MM.1S (cell line): Measurements from ENCODE around the gene ZNF804A.

Experiments
- EZH2 ChIP-seq: fragments of 300-600 bp; sonication (generic); optimal IDR thresholded peaks from 2 replicates; pipeline ENCODE3; 2017; ENCODE audit warnings: low read depth, mild to moderate bottlenecking, antibody characterized with exemption, low read length, mixed read lengths
- TF ChIP-seq, protein P1 (sequence below): fragments of 300-600 bp; sonication (generic); IDR thresholded peaks from 2 replicates; pipeline ENCODE4 v1.5.1; 2016; ENCODE audit warnings: antibody characterized with exemption, low read length, mixed read lengths

DNA sequence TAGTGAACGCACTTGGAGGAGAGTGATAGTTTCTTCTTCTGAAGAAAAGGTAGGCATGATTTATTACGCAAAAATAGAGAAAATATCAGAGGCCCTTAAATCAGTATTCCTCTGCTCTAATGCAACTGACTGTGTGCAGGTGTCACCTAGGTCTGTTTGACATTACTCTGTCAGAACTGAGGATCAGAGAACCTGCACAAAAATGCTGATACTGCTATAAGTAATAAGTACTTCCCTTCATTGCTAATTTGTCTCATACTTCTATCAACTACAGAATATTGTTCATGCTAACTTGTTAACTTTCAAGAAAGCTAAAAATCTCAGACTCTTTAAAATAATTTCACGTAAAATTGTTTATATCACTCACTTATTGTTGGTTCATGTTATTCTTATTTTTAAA is 358.5 kb downstream of the ZNF804A start:
- TF ChIP-seq, protein P1, sequence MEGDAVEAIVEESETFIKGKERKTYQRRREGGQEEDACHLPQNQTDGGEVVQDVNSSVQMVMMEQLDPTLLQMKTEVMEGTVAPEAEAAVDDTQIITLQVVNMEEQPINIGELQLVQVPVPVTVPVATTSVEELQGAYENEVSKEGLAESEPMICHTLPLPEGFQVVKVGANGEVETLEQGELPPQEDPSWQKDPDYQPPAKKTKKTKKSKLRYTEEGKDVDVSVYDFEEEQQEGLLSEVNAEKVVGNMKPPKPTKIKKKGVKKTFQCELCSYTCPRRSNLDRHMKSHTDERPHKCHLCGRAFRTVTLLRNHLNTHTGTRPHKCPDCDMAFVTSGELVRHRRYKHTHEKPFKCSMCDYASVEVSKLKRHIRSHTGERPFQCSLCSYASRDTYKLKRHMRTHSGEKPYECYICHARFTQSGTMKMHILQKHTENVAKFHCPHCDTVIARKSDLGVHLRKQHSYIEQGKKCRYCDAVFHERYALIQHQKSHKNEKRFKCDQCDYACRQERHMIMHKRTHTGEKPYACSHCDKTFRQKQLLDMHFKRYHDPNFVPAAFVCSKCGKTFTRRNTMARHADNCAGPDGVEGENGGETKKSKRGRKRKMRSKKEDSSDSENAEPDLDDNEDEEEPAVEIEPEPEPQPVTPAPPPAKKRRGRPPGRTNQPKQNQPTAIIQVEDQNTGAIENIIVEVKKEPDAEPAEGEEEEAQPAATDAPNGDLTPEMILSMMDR, result no peak
- TF ChIP-seq EZH2, result no peak
